Duodenal mucosa (tissue), 2 donors: ENCODE results near the gene CABCOCO1.

Source experiments
- H3K27ac ChIP-seq: one replicate; pipeline ENCODE4 v1.7.0; 2013; ENCODE audit warnings: low read depth, low read length
- H3K27me3 ChIP-seq, 2 donors: one replicate each; pipeline ENCODE4 v1.7.0; 2013; ENCODE audit warnings: low read length in 2 of 2, control low read depth in 1 of 2; ENCODE audit not compliant: insufficient read depth in 2 of 2, control insufficient read depth in 1 of 2
- H3K36me3 ChIP-seq, 2 donors: one replicate each; pipeline ENCODE4 v1.7.0; 2013; ENCODE audit warnings: low read length in 2 of 2, control low read depth in 1 of 2; ENCODE audit not compliant: insufficient read depth in 2 of 2, control insufficient read depth in 1 of 2
- H3K4me1 ChIP-seq, 2 donors: one replicate each; pipeline ENCODE4 v1.7.0; 2013; ENCODE audit warnings: low read length in 2 of 2, control low read depth in 1 of 2; ENCODE audit not compliant: insufficient read depth in 2 of 2, control insufficient read depth in 1 of 2
- H3K4me3 ChIP-seq, 2 donors: one replicate each; pipeline ENCODE4 v1.7.0; 2013; ENCODE audit warnings: low read length in 2 of 2, low read depth in 1 of 2
- H3K9ac ChIP-seq, 2 donors: one replicate each; pipeline ENCODE4 v1.7.0; 2013; ENCODE audit warnings: low read length in 2 of 2, low read depth in 1 of 2
- H3K9me3 ChIP-seq, 2 donors: one replicate each; pipeline ENCODE4 v1.7.0; 2013; ENCODE audit warnings: low read length in 2 of 2, control low read depth in 1 of 2; ENCODE audit not compliant: control insufficient read depth in 1 of 2

The CABCOCO1 gene

GRCh38 chr10:61761825-61762217 lies 99.1 kb downstream of the CABCOCO1 start:
- Histone ChIP-seq H3K27me3 (no peaks in the 10 kb centered on the region), H3K9me3 (no peaks in the 10 kb centered on the region), H3K9ac (no peak overlapping the region), H3K4me1 (peaks cover 30 to 57% of the 10 kb centered on the region in 2 donors), H3K27ac (peak overlapping the region; percentile 7), H3K4me3 (peak overlapping the region in 1 of 2 donors; percentile 26), H3K36me3 (no peaks in the 10 kb centered on the region)

- H3K27ac ChIP-seq: no peak overlapping the region
- H3K27me3 ChIP-seq: no peaks in the 10 kb centered on the region
- no peak overlapping the region for H3K9ac ChIP-seq
- H3K4me1 ChIP-seq: peaks cover 25 to 42% of the 10 kb centered on the region in 2 donors
- H3K9me3 ChIP-seq: no peaks in the 10 kb centered on the region
- no peaks in the 10 kb centered on the region for H3K36me3 ChIP-seq
- no peak overlapping the region for H3K4me3 ChIP-seq
These were observed 101.0 kb downstream of the CABCOCO1 start for GRCh38 chr10:61763778-61764177.

- no peaks in the 10 kb centered on the region for H3K9me3 ChIP-seq
- H3K9ac ChIP-seq: no peak overlapping the region
- H3K4me1 ChIP-seq: peaks cover 25 to 35% of the 10 kb centered on the region in 2 donors
- no peaks in the 10 kb centered on the region for H3K27me3 ChIP-seq
- no peaks in the 10 kb centered on the region for H3K36me3 ChIP-seq
- no peak overlapping the region for H3K4me3 ChIP-seq
- no peak overlapping the region for H3K27ac ChIP-seq
These were observed 101.8 kb downstream of the CABCOCO1 start for GRCh38 chr10:61764486-61764885.

GRCh38 chr10:61765176-61766087 lies 102.7 kb downstream of the CABCOCO1 start:
- no peak overlapping the region for H3K4me3 ChIP-seq
- H3K27me3 ChIP-seq: no peaks in the 10 kb centered on the region
- H3K27ac ChIP-seq: no peak overlapping the region
- H3K36me3 ChIP-seq: no peaks in the 10 kb centered on the region
- H3K4me1 ChIP-seq: peaks cover 22 to 26% of the 10 kb centered on the region in 2 donors
- H3K9me3 ChIP-seq: no peaks in the 10 kb centered on the region
- no peak overlapping the region for H3K9ac ChIP-seq

GRCh38 chr10:61766927-61767326 lies 104.2 kb downstream of the CABCOCO1 start:
- Histone ChIP-seq H3K4me3 (no peak overlapping the region), H3K27ac (no peak overlapping the region), H3K27me3 (no peaks in the 10 kb centered on the region), H3K4me1 (peaks cover 7 to 17% of the 10 kb centered on the region in 2 donors), H3K9ac (no peak overlapping the region), H3K9me3 (no peaks in the 10 kb centered on the region), H3K36me3 (no peaks in the 10 kb centered on the region)

- H3K36me3 ChIP-seq: no peaks in the 10 kb centered on the region
- H3K27me3 ChIP-seq: no peaks in the 10 kb centered on the region
- H3K4me1 ChIP-seq: no peaks in the 10 kb centered on the region
- no peak overlapping the region for H3K9ac ChIP-seq
- no peak overlapping the region for H3K27ac ChIP-seq
- H3K4me3 ChIP-seq: no peak overlapping the region
- H3K9me3 ChIP-seq: no peaks in the 10 kb centered on the region
These were observed 111.3 kb downstream of the CABCOCO1 start for GRCh38 chr10:61774031-61774430.

- Histone ChIP-seq H3K4me1 (peaks cover 0 to 4% of the 10 kb centered on the region in 2 donors), H3K9ac (no peak overlapping the region), H3K9me3 (no peaks in the 10 kb centered on the region), H3K4me3 (no peak overlapping the region), H3K27me3 (no peaks in the 10 kb centered on the region), H3K36me3 (no peaks in the 10 kb centered on the region), H3K27ac (no peak overlapping the region)
These were observed 112.4 kb downstream of the CABCOCO1 start for GRCh38 chr10:61775111-61775510.

GRCh38 chr10:61776615-61777266 lies 114.0 kb downstream of the CABCOCO1 start:
- H3K4me1 ChIP-seq: peaks cover under 1 to 5% of the 10 kb centered on the region in 2 donors
- no peaks in the 10 kb centered on the region for H3K27me3 ChIP-seq
- no peak overlapping the region for H3K9ac ChIP-seq
- no peak overlapping the region for H3K27ac ChIP-seq
- no peaks in the 10 kb centered on the region for H3K36me3 ChIP-seq
- H3K9me3 ChIP-seq: no peaks in the 10 kb centered on the region
- H3K4me3 ChIP-seq: no peak overlapping the region

- Histone ChIP-seq H3K27ac (no peak overlapping the region), H3K4me1 (peaks cover 6 to 13% of the 10 kb centered on the region in 2 donors), H3K9me3 (no peaks in the 10 kb centered on the region), H3K9ac (no peak overlapping the region), H3K36me3 (no peaks in the 10 kb centered on the region), H3K27me3 (no peaks in the 10 kb centered on the region), H3K4me3 (no peak overlapping the region)
These were observed 115.4 kb downstream of the CABCOCO1 start for GRCh38 chr10:61778137-61778536.

GRCh38 chr10:61779276-61779675 lies 116.5 kb downstream of the CABCOCO1 start:
- H3K36me3 ChIP-seq: no peaks in the 10 kb centered on the region
- peak overlapping the region in 1 of 2 donors; percentile 2 for H3K4me3 ChIP-seq
- H3K27ac ChIP-seq: no peak overlapping the region
- H3K27me3 ChIP-seq: no peaks in the 10 kb centered on the region
- no peaks in the 10 kb centered on the region for H3K9me3 ChIP-seq
- H3K9ac ChIP-seq: no peak overlapping the region
- H3K4me1 ChIP-seq: peaks cover 6 to 13% of the 10 kb centered on the region in 2 donors
